ENCODE measurements around the gene MRPL38.

MRPL38 gene

GRCh38 chr17:75922963-75923874 is 18.5 kb upstream of the MRPL38 start:
- Histone ChIP-seq H3K9ac (ENCODE audit: low read length) (no peak overlapping the region), H2BK5ac (ENCODE audit: low read length) (no peak overlapping the region), H3K4me2 (ENCODE audit: low read length) (no peak overlapping the region), H4K8ac (ENCODE audit: low read depth, low read length) (no peak overlapping the region), H3K27me3 (ENCODE audit: insufficient read depth, low read length, poor library complexity) (no peaks in the 10 kb centered on the region), H3K4ac (ENCODE audit: low read depth, low read length) (no peak overlapping the region), H2BK15ac (replicated peaks; ENCODE audit: low read depth) (no peak overlapping the region), H3K36me3 (ENCODE audit: control insufficient read depth, insufficient read depth, low read length) (no peaks in the 10 kb centered on the region), H3K18ac (ENCODE audit: low read length) (no peak overlapping the region), H3K27ac (ENCODE audit: low read depth, low read length) (no peak overlapping the region), H3K79me1 (ENCODE audit: low read length) (no peaks in the 10 kb centered on the region), H3K79me2 (ENCODE audit: control insufficient read depth, insufficient read depth, low read length) (no peaks in the 10 kb centered on the region), H3K56ac (ENCODE audit: low read length) (no peak overlapping the region), H3K4me3 (ENCODE audit: low read length) (no peak overlapping the region), H3K4me1 (ENCODE audit: control insufficient read depth, low read depth, low read length) (no peaks in the 10 kb centered on the region), H2AK5ac (ENCODE audit: low read length) (no peak overlapping the region), H4K5ac (ENCODE audit: low read length) (no peak overlapping the region), H3K23ac (ENCODE audit: low read length) (no peak overlapping the region), H2BK120ac (ENCODE audit: low read depth, low read length) (no peak overlapping the region)
- no CpG with 5 or more reads among the region's 19 CpGs for WGBS (ENCODE audit: extremely low coverage, insufficient coverage, low lambda C conversion rate)
- no peak for DNase-seq

DNA sequence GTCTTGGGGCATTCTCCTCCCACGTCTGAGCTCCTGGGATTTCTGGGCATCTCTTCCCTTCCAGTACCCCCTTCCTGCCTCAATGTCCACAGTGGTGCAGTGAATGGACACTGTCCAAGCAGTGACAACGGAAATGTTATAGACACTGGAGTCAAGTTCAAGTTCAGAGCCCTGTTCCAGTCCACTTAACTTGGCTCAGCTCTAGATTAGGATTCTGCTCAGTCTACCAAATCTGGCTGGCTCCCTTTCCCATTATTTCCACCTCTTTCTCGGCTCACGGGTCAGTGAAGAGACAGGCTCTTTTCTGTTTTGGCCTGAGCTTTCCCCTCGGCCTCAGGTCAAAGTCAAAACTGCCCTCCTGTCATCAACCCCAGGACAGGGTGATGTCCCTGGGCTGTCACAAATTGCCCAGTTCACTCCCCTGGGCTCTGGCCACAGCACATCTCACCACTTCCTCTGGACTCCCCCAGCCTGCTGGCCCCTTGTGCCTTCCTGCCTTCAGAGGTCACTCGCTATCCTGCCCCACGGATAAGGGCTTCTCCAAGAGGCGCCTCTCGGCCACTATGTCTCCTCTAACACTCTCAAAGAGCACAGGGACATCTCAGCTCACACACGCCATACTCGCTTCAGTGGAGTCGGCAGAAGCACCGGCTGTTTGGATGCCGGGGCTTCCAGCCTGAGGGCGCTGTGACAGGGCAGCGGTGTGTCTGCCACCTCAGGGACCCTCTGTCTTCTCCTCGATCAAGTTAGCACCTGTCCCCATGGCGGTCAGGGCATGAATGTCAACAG is 17.7 kb upstream of the MRPL38 start:
- H3K18ac ChIP-seq (ENCODE audit: low read length): no peak overlapping the region
- H3K23ac ChIP-seq (ENCODE audit: low read length): no peak overlapping the region
- H3K79me1 ChIP-seq (ENCODE audit: low read length): no peaks in the 10 kb centered on the region
- H3K4me1 ChIP-seq (ENCODE audit: control insufficient read depth, low read depth, low read length): no peaks in the 10 kb centered on the region
- no CpG with 5 or more reads among the region's 18 CpGs for WGBS (ENCODE audit: extremely low coverage, insufficient coverage, low lambda C conversion rate)
- H3K4ac ChIP-seq (ENCODE audit: low read depth, low read length): no peak overlapping the region
- no peak overlapping the region for H4K5ac ChIP-seq (ENCODE audit: low read length)
- no peak overlapping the region for H3K4me3 ChIP-seq (ENCODE audit: low read length)
- no peak for DNase-seq
- H3K9ac ChIP-seq (ENCODE audit: low read length): no peak overlapping the region
- no peak overlapping the region for H3K4me2 ChIP-seq (ENCODE audit: low read length)
- no peak overlapping the region for H2AK5ac ChIP-seq (ENCODE audit: low read length)
- no peak overlapping the region for H3K27ac ChIP-seq (ENCODE audit: low read depth, low read length)
- no peak overlapping the region for H2BK5ac ChIP-seq (ENCODE audit: low read length)
- H2BK120ac ChIP-seq (ENCODE audit: low read depth, low read length): no peak overlapping the region
- no peak overlapping the region for H4K8ac ChIP-seq (ENCODE audit: low read depth, low read length)
- no peaks in the 10 kb centered on the region for H3K79me2 ChIP-seq (ENCODE audit: control insufficient read depth, insufficient read depth, low read length)
- no peak overlapping the region for H2BK15ac ChIP-seq (replicated peaks; ENCODE audit: low read depth)
- no peaks in the 10 kb centered on the region for H3K36me3 ChIP-seq (ENCODE audit: control insufficient read depth, insufficient read depth, low read length)
- no peaks in the 10 kb centered on the region for H3K27me3 ChIP-seq (ENCODE audit: insufficient read depth, low read length, poor library complexity)
- no peak overlapping the region for H3K56ac ChIP-seq (ENCODE audit: low read length)

DNA sequence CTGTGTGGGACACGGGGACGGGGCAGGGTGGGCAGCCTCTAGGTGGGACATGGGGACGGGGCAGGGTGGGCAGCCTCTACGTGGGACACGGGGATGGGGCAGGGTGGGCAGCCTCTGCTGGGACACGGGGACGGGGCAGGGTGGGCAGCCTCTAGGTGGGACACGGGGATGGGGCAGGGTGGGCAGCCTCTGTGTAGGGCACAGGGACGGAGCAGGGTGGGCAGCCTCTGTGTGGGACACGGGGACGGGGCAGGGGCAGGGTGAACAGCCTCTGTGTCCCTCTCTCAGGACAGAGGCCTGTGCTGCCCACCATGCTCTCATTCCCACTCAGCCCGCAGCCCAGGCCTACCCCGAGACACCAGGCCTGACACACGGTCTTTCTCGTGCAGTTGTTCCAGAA is 16.9 kb upstream of the MRPL38 start:
- H2BK5ac ChIP-seq (ENCODE audit: low read length): no peak overlapping the region

GRCh38 chr17:75920045-75920560 is 15.4 kb upstream of the MRPL38 start:
- no peaks in the 10 kb centered on the region for H3K79me1 ChIP-seq (ENCODE audit: low read length)
- no peak overlapping the region for H3K23ac ChIP-seq (ENCODE audit: low read length)
- H2AK5ac ChIP-seq (ENCODE audit: low read length): no peak overlapping the region
- H4K8ac ChIP-seq (ENCODE audit: low read depth, low read length): no peak overlapping the region
- H3K4ac ChIP-seq (ENCODE audit: low read depth, low read length): no peak overlapping the region
- no peak overlapping the region for H4K5ac ChIP-seq (ENCODE audit: low read length)
- no peak for DNase-seq
- no peak overlapping the region for H3K4me2 ChIP-seq (ENCODE audit: low read length)
- no peak overlapping the region for H3K18ac ChIP-seq (ENCODE audit: low read length)
- no peak overlapping the region for H3K9ac ChIP-seq (ENCODE audit: low read length)
- no peaks in the 10 kb centered on the region for H3K4me1 ChIP-seq (ENCODE audit: control insufficient read depth, low read depth, low read length)
- no peak overlapping the region for H3K4me3 ChIP-seq (ENCODE audit: low read length)
- no peak overlapping the region for H3K56ac ChIP-seq (ENCODE audit: low read length)
- no CpG with 5 or more reads among the region's 11 CpGs for WGBS (ENCODE audit: extremely low coverage, insufficient coverage, low lambda C conversion rate)
- H3K79me2 ChIP-seq (ENCODE audit: control insufficient read depth, insufficient read depth, low read length): no peaks in the 10 kb centered on the region
- no peak overlapping the region for H3K27ac ChIP-seq (ENCODE audit: low read depth, low read length)
- H2BK15ac ChIP-seq (replicated peaks; ENCODE audit: low read depth): no peak overlapping the region
- H3K36me3 ChIP-seq (ENCODE audit: control insufficient read depth, insufficient read depth, low read length): no peaks in the 10 kb centered on the region
- H3K27me3 ChIP-seq (ENCODE audit: insufficient read depth, low read length, poor library complexity): no peaks in the 10 kb centered on the region
- H2BK120ac ChIP-seq (ENCODE audit: low read depth, low read length): no peak overlapping the region
- H2BK5ac ChIP-seq (ENCODE audit: low read length): no peak overlapping the region

More for the DNA sequence above, 16.9 kb upstream of the MRPL38 start:
- Histone ChIP-seq H4K8ac (ENCODE audit: low read depth, low read length) (no peak overlapping the region), H3K4me1 (ENCODE audit: control insufficient read depth, low read depth, low read length) (no peaks in the 10 kb centered on the region), H3K9ac (ENCODE audit: low read length) (no peak overlapping the region), H3K36me3 (ENCODE audit: control insufficient read depth, insufficient read depth, low read length) (no peaks in the 10 kb centered on the region), H3K23ac (ENCODE audit: low read length) (no peak overlapping the region), H4K5ac (ENCODE audit: low read length) (no peak overlapping the region), H2BK120ac (ENCODE audit: low read depth, low read length) (no peak overlapping the region), H3K4me3 (ENCODE audit: low read length) (no peak overlapping the region), H3K56ac (ENCODE audit: low read length) (no peak overlapping the region), H2AK5ac (ENCODE audit: low read length) (no peak overlapping the region), H3K27me3 (ENCODE audit: insufficient read depth, low read length, poor library complexity) (no peaks in the 10 kb centered on the region), H3K27ac (ENCODE audit: low read depth, low read length) (no peak overlapping the region), H3K4ac (ENCODE audit: low read depth, low read length) (no peak overlapping the region), H3K4me2 (ENCODE audit: low read length) (no peak overlapping the region), H2BK15ac (replicated peaks; ENCODE audit: low read depth) (no peak overlapping the region), H3K79me2 (ENCODE audit: control insufficient read depth, insufficient read depth, low read length) (no peaks in the 10 kb centered on the region), H3K79me1 (ENCODE audit: low read length) (no peaks in the 10 kb centered on the region), H3K18ac (ENCODE audit: low read length) (no peak overlapping the region)
- no CpG with 5 or more reads among the region's 15 CpGs for WGBS (ENCODE audit: extremely low coverage, insufficient coverage, low lambda C conversion rate)
- no peak for DNase-seq

DNA sequence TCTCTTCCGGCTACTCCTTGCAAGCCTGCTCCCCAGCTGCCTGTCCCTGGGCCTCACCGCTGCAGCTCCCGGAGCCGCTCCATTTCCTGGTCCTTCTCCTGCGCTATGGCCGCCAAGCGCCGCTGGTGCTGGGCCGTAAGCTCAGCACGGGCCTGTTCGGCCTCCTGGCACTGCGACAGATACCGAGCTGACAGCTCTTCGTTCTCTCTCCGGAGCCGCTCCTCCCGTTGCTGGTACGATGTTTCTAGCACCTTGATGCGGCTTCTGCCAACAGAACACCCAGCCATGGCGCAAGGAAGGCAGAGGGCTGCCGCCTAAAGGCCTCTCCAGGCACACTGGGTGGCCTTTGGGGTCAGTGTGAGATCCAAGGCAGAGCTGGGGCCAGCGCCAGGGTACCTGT is 14.9 kb upstream of the MRPL38 start:
- Histone ChIP-seq H2AK5ac (ENCODE audit: low read length) (no peak overlapping the region), H3K23ac (ENCODE audit: low read length) (no peak overlapping the region), H3K36me3 (ENCODE audit: control insufficient read depth, insufficient read depth, low read length) (no peaks in the 10 kb centered on the region), H3K27me3 (ENCODE audit: insufficient read depth, low read length, poor library complexity) (no peaks in the 10 kb centered on the region), H3K79me2 (ENCODE audit: control insufficient read depth, insufficient read depth, low read length) (no peaks in the 10 kb centered on the region), H3K4me2 (ENCODE audit: low read length) (no peak overlapping the region), H3K18ac (ENCODE audit: low read length) (no peak overlapping the region), H3K4me3 (ENCODE audit: low read length) (no peak overlapping the region), H3K56ac (ENCODE audit: low read length) (no peak overlapping the region), H2BK120ac (ENCODE audit: low read depth, low read length) (no peak overlapping the region), H2BK5ac (ENCODE audit: low read length) (no peak overlapping the region), H3K9ac (ENCODE audit: low read length) (no peak overlapping the region), H4K5ac (ENCODE audit: low read length) (no peak overlapping the region), H3K79me1 (ENCODE audit: low read length) (no peaks in the 10 kb centered on the region), H2BK15ac (replicated peaks; ENCODE audit: low read depth) (no peak overlapping the region), H4K8ac (ENCODE audit: low read depth, low read length) (no peak overlapping the region), H3K4ac (ENCODE audit: low read depth, low read length) (no peak overlapping the region), H3K27ac (ENCODE audit: low read depth, low read length) (no peak overlapping the region), H3K4me1 (ENCODE audit: control insufficient read depth, low read depth, low read length) (no peaks in the 10 kb centered on the region)
- no CpG with 5 or more reads among the region's 22 CpGs for whole genome bisulfite sequencing (ENCODE audit: extremely low coverage, insufficient coverage, low lambda C conversion rate)
- no peak for DNase-seq
